ENCODE results near the gene MSL1.

DNA sequence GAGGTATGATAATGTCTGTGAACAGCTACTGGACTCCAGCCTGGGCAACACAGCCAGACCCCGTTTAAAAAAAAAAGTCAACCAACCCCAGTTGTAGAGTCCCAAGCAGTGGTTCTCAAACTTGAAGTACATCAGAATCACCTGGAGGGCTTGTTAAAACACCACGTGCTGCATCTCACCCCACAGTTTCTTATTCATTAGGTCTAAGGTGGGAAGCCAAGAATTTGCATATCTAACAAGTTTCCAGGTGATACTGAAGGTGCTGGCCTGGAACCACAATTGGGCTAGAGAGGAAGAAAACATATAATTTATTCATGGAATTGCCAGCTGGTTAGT, 6.7 kb upstream of the MSL1 start:
- TF ChIP-seq POLR2A (IDR thresholded peaks at IDR 0.05): no peak
- TF ChIP-seq, protein P1, sequence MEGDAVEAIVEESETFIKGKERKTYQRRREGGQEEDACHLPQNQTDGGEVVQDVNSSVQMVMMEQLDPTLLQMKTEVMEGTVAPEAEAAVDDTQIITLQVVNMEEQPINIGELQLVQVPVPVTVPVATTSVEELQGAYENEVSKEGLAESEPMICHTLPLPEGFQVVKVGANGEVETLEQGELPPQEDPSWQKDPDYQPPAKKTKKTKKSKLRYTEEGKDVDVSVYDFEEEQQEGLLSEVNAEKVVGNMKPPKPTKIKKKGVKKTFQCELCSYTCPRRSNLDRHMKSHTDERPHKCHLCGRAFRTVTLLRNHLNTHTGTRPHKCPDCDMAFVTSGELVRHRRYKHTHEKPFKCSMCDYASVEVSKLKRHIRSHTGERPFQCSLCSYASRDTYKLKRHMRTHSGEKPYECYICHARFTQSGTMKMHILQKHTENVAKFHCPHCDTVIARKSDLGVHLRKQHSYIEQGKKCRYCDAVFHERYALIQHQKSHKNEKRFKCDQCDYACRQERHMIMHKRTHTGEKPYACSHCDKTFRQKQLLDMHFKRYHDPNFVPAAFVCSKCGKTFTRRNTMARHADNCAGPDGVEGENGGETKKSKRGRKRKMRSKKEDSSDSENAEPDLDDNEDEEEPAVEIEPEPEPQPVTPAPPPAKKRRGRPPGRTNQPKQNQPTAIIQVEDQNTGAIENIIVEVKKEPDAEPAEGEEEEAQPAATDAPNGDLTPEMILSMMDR (IDR thresholded peaks at IDR 0.05): no peak
